HL-60 (cell line): ENCODE data around the gene BCAR3.

Experiments
- DNase-seq, 2 experiments: peaks; one replicate each; pipeline ENCODE4 v3.0.0-alpha.2; 2010 to 2020; ENCODE audit warnings: low read depth in 1 of 2, low spot score in 1 of 2
- H3K27ac ChIP-seq: fragments of 250-450 bp; sonication (Bioruptor Pico); replicated peaks from 2 replicates; pipeline ENCODE4 v1.5.1; 2020; ENCODE audit warnings: mild to moderate bottlenecking, moderate library complexity
- H3K27me3 ChIP-seq: fragments of 250-450 bp; sonication (Bioruptor Pico); 2 replicates; pipeline ENCODE4 v1.5.1; 2021; ENCODE audit warnings: mild to moderate bottlenecking, moderate library complexity; ENCODE audit not compliant: insufficient read depth, poor library complexity, severe bottlenecking
- H3K4me3 ChIP-seq: replicated peaks from 2 replicates; pipeline ENCODE4 v1.5.1; 2011; ENCODE audit warnings: mild to moderate bottlenecking, control low read depth, low read length; ENCODE audit not compliant: insufficient read depth
- GABPA ChIP-seq: IDR thresholded peaks from 2 replicates; pipeline ENCODE4 v1.6.1; 2012; ENCODE audit warnings: low read depth
- POLR2AphosphoS5 ChIP-seq: IDR thresholded peaks from 2 replicates; pipeline ENCODE4 v1.6.1; 2012; ENCODE audit warnings: low read depth
- SPI1 ChIP-seq: IDR thresholded peaks from 2 replicates; pipeline ENCODE4 v1.6.1; 2012; ENCODE audit warnings: low read depth, mild to moderate bottlenecking, borderline replicate concordance
- TF ChIP-seq, protein P1 (sequence below): IDR thresholded peaks from 2 replicates; pipeline ENCODE4 v1.6.1; 2012; ENCODE audit warnings: low read depth; ENCODE audit not compliant: insufficient replicate concordance
- TF ChIP-seq, protein P2 (sequence below): IDR thresholded peaks from one replicate; pipeline ENCODE4 v1.5.1; 2011; ENCODE audit warnings: low read length, control low read depth, inconsistent platforms; ENCODE audit not compliant: insufficient read depth

The BCAR3 gene

DNA sequence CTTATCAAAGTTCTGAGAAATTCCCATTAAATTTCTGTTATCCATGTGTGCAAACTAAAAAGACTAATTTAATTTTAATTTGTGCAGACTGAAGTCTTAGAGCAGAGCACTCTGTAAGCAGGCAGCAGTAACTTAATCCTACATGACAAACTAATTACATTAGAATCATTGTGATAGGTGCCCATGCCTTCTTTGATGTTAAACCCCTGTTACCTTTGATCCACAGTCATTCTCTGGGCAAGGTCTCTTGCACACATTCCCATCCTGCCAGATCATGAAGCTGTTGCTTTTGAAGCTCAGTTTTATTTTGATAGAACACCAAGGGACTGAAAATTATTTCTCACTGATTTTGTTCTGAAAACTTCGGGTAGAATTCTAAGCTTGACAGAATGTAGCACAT, 77.2 kb downstream of the BCAR3 start:
- Histone ChIP-seq H3K27me3 (no peaks in the 10 kb centered on the region), H3K4me3 (no peak overlapping the region), H3K27ac (no peak overlapping the region)
- TF ChIP-seq, protein P1, sequence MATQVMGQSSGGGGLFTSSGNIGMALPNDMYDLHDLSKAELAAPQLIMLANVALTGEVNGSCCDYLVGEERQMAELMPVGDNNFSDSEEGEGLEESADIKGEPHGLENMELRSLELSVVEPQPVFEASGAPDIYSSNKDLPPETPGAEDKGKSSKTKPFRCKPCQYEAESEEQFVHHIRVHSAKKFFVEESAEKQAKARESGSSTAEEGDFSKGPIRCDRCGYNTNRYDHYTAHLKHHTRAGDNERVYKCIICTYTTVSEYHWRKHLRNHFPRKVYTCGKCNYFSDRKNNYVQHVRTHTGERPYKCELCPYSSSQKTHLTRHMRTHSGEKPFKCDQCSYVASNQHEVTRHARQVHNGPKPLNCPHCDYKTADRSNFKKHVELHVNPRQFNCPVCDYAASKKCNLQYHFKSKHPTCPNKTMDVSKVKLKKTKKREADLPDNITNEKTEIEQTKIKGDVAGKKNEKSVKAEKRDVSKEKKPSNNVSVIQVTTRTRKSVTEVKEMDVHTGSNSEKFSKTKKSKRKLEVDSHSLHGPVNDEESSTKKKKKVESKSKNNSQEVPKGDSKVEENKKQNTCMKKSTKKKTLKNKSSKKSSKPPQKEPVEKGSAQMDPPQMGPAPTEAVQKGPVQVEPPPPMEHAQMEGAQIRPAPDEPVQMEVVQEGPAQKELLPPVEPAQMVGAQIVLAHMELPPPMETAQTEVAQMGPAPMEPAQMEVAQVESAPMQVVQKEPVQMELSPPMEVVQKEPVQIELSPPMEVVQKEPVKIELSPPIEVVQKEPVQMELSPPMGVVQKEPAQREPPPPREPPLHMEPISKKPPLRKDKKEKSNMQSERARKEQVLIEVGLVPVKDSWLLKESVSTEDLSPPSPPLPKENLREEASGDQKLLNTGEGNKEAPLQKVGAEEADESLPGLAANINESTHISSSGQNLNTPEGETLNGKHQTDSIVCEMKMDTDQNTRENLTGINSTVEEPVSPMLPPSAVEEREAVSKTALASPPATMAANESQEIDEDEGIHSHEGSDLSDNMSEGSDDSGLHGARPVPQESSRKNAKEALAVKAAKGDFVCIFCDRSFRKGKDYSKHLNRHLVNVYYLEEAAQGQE: no peak
- TF ChIP-seq POLR2AphosphoS5 (no peak), GABPA (no peak), SPI1 (no peak)
- TF ChIP-seq, protein P2, sequence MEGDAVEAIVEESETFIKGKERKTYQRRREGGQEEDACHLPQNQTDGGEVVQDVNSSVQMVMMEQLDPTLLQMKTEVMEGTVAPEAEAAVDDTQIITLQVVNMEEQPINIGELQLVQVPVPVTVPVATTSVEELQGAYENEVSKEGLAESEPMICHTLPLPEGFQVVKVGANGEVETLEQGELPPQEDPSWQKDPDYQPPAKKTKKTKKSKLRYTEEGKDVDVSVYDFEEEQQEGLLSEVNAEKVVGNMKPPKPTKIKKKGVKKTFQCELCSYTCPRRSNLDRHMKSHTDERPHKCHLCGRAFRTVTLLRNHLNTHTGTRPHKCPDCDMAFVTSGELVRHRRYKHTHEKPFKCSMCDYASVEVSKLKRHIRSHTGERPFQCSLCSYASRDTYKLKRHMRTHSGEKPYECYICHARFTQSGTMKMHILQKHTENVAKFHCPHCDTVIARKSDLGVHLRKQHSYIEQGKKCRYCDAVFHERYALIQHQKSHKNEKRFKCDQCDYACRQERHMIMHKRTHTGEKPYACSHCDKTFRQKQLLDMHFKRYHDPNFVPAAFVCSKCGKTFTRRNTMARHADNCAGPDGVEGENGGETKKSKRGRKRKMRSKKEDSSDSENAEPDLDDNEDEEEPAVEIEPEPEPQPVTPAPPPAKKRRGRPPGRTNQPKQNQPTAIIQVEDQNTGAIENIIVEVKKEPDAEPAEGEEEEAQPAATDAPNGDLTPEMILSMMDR: no peak
- no peak for DNase-seq

DNA sequence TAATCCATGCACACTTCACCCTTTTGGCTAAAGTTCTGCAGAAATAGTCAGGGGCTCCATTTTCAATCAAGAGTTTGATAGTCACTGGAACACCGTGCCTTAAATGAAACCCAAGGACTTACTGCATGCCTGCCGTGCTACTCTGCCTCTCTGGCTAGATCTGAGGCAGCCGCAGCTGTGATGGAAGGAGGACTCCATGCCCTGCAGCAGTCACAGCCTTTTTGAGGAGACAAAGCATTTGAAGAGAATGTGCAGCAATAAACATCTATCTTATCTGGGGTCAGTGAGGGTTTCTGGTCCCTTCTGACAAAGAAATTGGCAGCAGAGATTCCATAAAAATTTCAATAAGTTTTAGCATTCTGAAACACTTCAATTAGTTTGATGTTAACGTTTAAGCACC, 78.0 kb downstream of the BCAR3 start:
- Histone ChIP-seq H3K4me3 (no peak overlapping the region), H3K27ac (no peak overlapping the region), H3K27me3 (no peaks in the 10 kb centered on the region)
- DNase-seq: no peak
- TF ChIP-seq POLR2AphosphoS5 (no peak), SPI1 (no peak), GABPA (no peak)
- TF ChIP-seq, protein P1: no peak
- TF ChIP-seq, protein P2: no peak

DNA sequence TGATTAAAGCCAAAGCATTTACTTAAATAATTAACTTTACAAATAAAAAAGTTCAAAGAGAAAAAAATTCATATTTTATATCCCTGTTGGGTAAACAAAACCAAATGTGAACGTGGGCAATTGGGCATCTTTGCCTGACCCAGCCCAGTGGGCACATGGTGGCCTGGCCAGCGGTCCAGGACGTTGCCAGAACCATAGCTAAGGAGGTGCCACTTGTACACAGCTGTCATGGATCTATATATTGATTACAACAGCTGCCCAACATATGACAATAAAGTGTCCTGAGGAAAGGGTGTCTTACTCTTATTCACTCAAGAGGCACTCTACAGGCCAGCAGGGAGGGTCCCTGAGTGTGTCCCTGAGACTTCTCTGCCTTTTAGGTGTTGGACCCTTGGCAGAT, 78.5 kb downstream of the BCAR3 start:
- DNase-seq: no peak
- Histone ChIP-seq H3K27me3 (no peaks in the 10 kb centered on the region), H3K4me3 (no peak overlapping the region), H3K27ac (no peak overlapping the region)
- TF ChIP-seq, protein P2: no peak
- no peak for TF ChIP-seq POLR2AphosphoS5
- no peak for TF ChIP-seq SPI1
- no peak for TF ChIP-seq GABPA
- TF ChIP-seq, protein P1: no peak
